SK-N-SH (cell line): ENCODE results near the gene RBM38. TPM values are rescaled to one million over a fixed set of nuclear protein-coding genes. Genes with fewer than 3 reads are reported as not detected.

Source experiments
- CTCF ChIA-PET: fragments of 300-600, 350-600 bp; formaldehyde crosslinking; extraction: SDS; loops from one replicate; lab custom pipeline; 2021; lab: Yijun Ruan, JAX
- POLR2A ChIA-PET: fragments of 350-600 bp; sonication (Branson Sonifier 250); formaldehyde crosslinking; extraction: SDS; loops from one replicate; lab custom pipeline; 2020; ENCODE audit warnings: antibody characterized with exemption, inconsistent platforms; lab: Yijun Ruan, JAX
- DNase-seq: peaks from one replicate; pipeline ENCODE4 v3.0.0; 2012
- H2AFZ ChIP-seq: fragments of 200-600 bp; sonication (generic); 2 replicates; pipeline ENCODE4 v1.8.1; 2016; ENCODE audit warnings: antibody characterized with exemption, mild to moderate bottlenecking, low read depth
- H3F3A ChIP-seq: fragments of 200-600 bp; sonication (generic); replicated peaks from 2 replicates; pipeline ENCODE3; 2016; ENCODE audit warnings: antibody characterized with exemption, mild to moderate bottlenecking; ENCODE audit not compliant: insufficient read depth
- H3K27ac ChIP-seq, 2 experiments: fragments of 200-500 bp in 1 of 2; fragments of 200-600 bp in 1 of 2; sonication (Bioruptor generic) in 1 of 2; sonication (generic), shearing (Covaris generic) in 1 of 2; 2 replicates each; pipeline versions ENCODE4 v1.5.1 to v1.6.1; 2014 to 2016; ENCODE audit warnings: low read depth in 2 of 2, inconsistent platforms in 1 of 2, low read length in 1 of 2, mild to moderate bottlenecking in 1 of 2, mixed read lengths in 1 of 2
- H3K27me3 ChIP-seq: fragments of 200-600 bp; sonication (generic), shearing (Covaris generic); 2 replicates; pipeline ENCODE4 v1.6.1; 2016; ENCODE audit warnings: mixed run types; ENCODE audit not compliant: insufficient read depth
- H3K36me3 ChIP-seq, 2 experiments: fragments of 200-500 bp in 1 of 2; fragments of 200-600 bp in 1 of 2; sonication (Bioruptor generic) in 1 of 2; sonication (generic) in 1 of 2; replicated peaks in 1 of 2; 2 replicates each; pipeline versions ENCODE3 to v1.5.1; 2014 to 2016; ENCODE audit warnings: low read length in 1 of 2, mild to moderate bottlenecking in 1 of 2; ENCODE audit not compliant: insufficient read depth in 2 of 2, control insufficient read depth in 1 of 2
- H3K4me1 ChIP-seq, 2 experiments: fragments of 200-500 bp in 1 of 2; fragments of 200-600 bp in 1 of 2; sonication (Bioruptor generic) in 1 of 2; sonication (generic), shearing (Covaris generic) in 1 of 2; 2 replicates each; pipeline versions ENCODE4 v1.5.1 to v1.6.1; 2014 to 2016; ENCODE audit warnings: low read depth in 1 of 2, low read length in 1 of 2, mixed run types in 1 of 2; ENCODE audit not compliant: insufficient read depth in 2 of 2, control insufficient read depth in 1 of 2
- H3K4me2 ChIP-seq: fragments of 200-600 bp; sonication (generic), shearing (Covaris generic); 2 replicates; pipeline ENCODE4 v1.6.1; 2017; ENCODE audit warnings: mixed run types
- H3K4me3 ChIP-seq, 2 experiments: fragments of 200-500 bp in 1 of 2; fragments of 200-600 bp in 1 of 2; sonication (Bioruptor generic) in 1 of 2; sonication (generic), shearing (Covaris generic) in 1 of 2; 2 replicates each; pipeline versions ENCODE4 v1.5.1 to v1.8.1; 2014 to 2016; ENCODE audit warnings: low read depth in 2 of 2, inconsistent platforms in 1 of 2, low read length in 1 of 2, mild to moderate bottlenecking in 1 of 2, mixed read lengths in 1 of 2, moderate library complexity in 1 of 2
- H3K79me2 ChIP-seq: fragments of 200-600 bp; sonication (generic); 2 replicates; pipeline ENCODE4 v1.8.1; 2017; ENCODE audit warnings: mild to moderate bottlenecking; ENCODE audit not compliant: insufficient read depth
- H3K9ac ChIP-seq: fragments of 200-600 bp; sonication (generic); 2 replicates; pipeline ENCODE4 v1.6.1; 2017; ENCODE audit warnings: mixed run types
- H3K9me2 ChIP-seq: fragments of 200-600 bp; sonication (generic); 2 replicates; pipeline ENCODE4 v1.6.1; 2017; ENCODE audit warnings: mixed run types
- H3K9me3 ChIP-seq: fragments of 200-600 bp; sonication (generic); 2 replicates; pipeline ENCODE4 v1.6.1; 2017; ENCODE audit warnings: mixed run types, mild to moderate bottlenecking, moderate library complexity
- H4K20me1 ChIP-seq: fragments of 200-600 bp; sonication (generic); 2 replicates; pipeline ENCODE4 v1.6.1; 2017; ENCODE audit warnings: mild to moderate bottlenecking, mixed run types; ENCODE audit not compliant: insufficient read depth
- CTCF ChIP-seq: fragments of 200-600 bp; sonication (generic); IDR thresholded peaks from 2 replicates; pipeline ENCODE4 v1.6.1; 2017; ENCODE audit warnings: antibody characterized with exemption, mild to moderate bottlenecking, moderate library complexity
- ELF1 ChIP-seq: IDR thresholded peaks from 2 replicates; pipeline ENCODE4 v1.4.0; 2012
- EZH2phosphoT487 ChIP-seq: fragments of 200-600 bp; sonication (generic); IDR thresholded peaks from 2 replicates; pipeline ENCODE4 v1.6.1; 2017; ENCODE audit warnings: low read depth, mixed run types, mild to moderate bottlenecking, antibody characterized with exemption, moderate library complexity, borderline replicate concordance
- GATA2 ChIP-seq: sonication (generic); formaldehyde crosslinking; IDR thresholded peaks from 2 replicates; pipeline ENCODE4 v1.5.0; 2020; ENCODE audit warnings: mild to moderate bottlenecking, missing genetic modification reagents
- IRF3 ChIP-seq: fragments of 150-350 bp; IDR thresholded peaks from 2 replicates; pipeline ENCODE4 v1.6.1; 2016; ENCODE audit warnings: mild to moderate bottlenecking, low read depth, low read length
- JUND ChIP-seq: IDR thresholded peaks from 2 replicates; pipeline ENCODE4 v1.4.0; 2012
- MEF2A ChIP-seq: IDR thresholded peaks from 2 replicates; pipeline ENCODE4 v1.4.0; 2012; ENCODE audit warnings: low read depth, borderline replicate concordance
- MXI1 ChIP-seq: IDR thresholded peaks from 2 replicates; pipeline ENCODE4 v1.6.1; 2012; ENCODE audit warnings: mild to moderate bottlenecking, low read depth, low read length, improper control_type of control experiment
- NFIC ChIP-seq: IDR thresholded peaks from 2 replicates; pipeline ENCODE4 v1.4.0; 2012; ENCODE audit warnings: borderline replicate concordance
- REST ChIP-seq: IDR thresholded peaks from 2 replicates; pipeline ENCODE4 v1.6.1; 2012; ENCODE audit warnings: mild to moderate bottlenecking, low read depth, low read length, moderate library complexity
- RFX5 ChIP-seq: IDR thresholded peaks from 2 replicates; pipeline ENCODE4 v1.6.1; 2012; ENCODE audit warnings: mild to moderate bottlenecking, improper control_type of control experiment, low read length
- RXRA ChIP-seq: IDR thresholded peaks from 2 replicates; pipeline ENCODE4 v1.4.0; 2012; ENCODE audit warnings: low read depth, mild to moderate bottlenecking, borderline replicate concordance
- SIN3A ChIP-seq: IDR thresholded peaks from 2 replicates; pipeline ENCODE4 v1.6.1; 2012; ENCODE audit warnings: low read depth, mild to moderate bottlenecking, low read length, moderate library complexity, borderline replicate concordance
- SMC3 ChIP-seq: IDR thresholded peaks from 2 replicates; pipeline ENCODE4 v1.6.1; 2012; ENCODE audit warnings: low read depth, low read length, improper control_type of control experiment
- TEAD4 ChIP-seq: IDR thresholded peaks from 2 replicates; pipeline ENCODE4 v1.4.0; 2012; ENCODE audit warnings: mild to moderate bottlenecking, borderline replicate concordance; ENCODE audit not compliant: insufficient read depth
- USF2 ChIP-seq: fragments of 150-350 bp; IDR thresholded peaks from 2 replicates; pipeline ENCODE4 v1.6.1; 2017; ENCODE audit warnings: antibody characterized with exemption, low read length, low read depth, borderline replicate concordance
- WGBS: methylation state at CpG from one replicate; pipeline ENCODE4 v1.1.6; 2017; ENCODE audit warnings: low lambda C conversion rate; 5-methylcytosine and 5-hydroxymethylcytosine counted together
- polyA plus RNA-seq, 3 experiments: library from polyadenylated mRNA; depleted of rRNA; stranded (reverse); fragments of >200 nt; gene quantifications; 2 replicates each; pipeline ENCODE4 v1.2.3, GENCODE V29; 2012

Gene RBM38
- polyA plus RNA-seq, 1 of the 3 experiments (the other 2 are of a cell fraction) = 11.5 TPM

- TF ChIP-seq IRF3 (no peak), JUND (no peak), REST (no peak), SMC3 (no peak)
Observed at GRCh38 chr20:57421253-57422220, 30.3 kb downstream of the RBM38 start (continued).

GRCh38 chr20:57422254-57422653, 31.1 kb downstream of the RBM38 start:
- H4K20me1 ChIP-seq = no peaks in the 10 kb centered on the region
- 38% methylated on average over 5 of the region's 7 CpGs for WGBS
- H3F3A ChIP-seq = peaks cover 3% of the 10 kb centered on the region
- no peak overlapping the region for H2AFZ ChIP-seq
- no peak overlapping the region for H3K4me2 ChIP-seq
- H3K9me2 ChIP-seq = no peaks in the 10 kb centered on the region
- no peaks in the 10 kb centered on the region for H3K79me2 ChIP-seq
- ChIA-PET POLR2A (no interaction called here), CTCF (no interaction called here)
- TF ChIP-seq NFIC = no peak
- no peak for TF ChIP-seq SIN3A
- TF ChIP-seq CTCF = no peak
- TF ChIP-seq JUND = no peak
- TF ChIP-seq ELF1 = no peak
- TF ChIP-seq SMC3 = no peak
- no peak for TF ChIP-seq MEF2A
- TF ChIP-seq GATA2 (CRISPR knock-in tag) = no peak
- no peak for TF ChIP-seq EZH2phosphoT487
- no peak for TF ChIP-seq RFX5
- no peak for TF ChIP-seq MXI1
- no peak for TF ChIP-seq USF2
- TF ChIP-seq TEAD4 = no peak
- no peak for TF ChIP-seq RXRA
- no peak overlapping the region for H3K27ac ChIP-seq
- H3K4me3 ChIP-seq = no peak overlapping the region
- no peaks in the 10 kb centered on the region for H3K9me3 ChIP-seq
- no peaks in the 10 kb centered on the region for H3K36me3 ChIP-seq
- DNase-seq = no peak
- no peaks in the 10 kb centered on the region for H3K27me3 ChIP-seq
- no peak overlapping the region for H3K9ac ChIP-seq
- no peaks in the 10 kb centered on the region for H3K4me1 ChIP-seq
